Lower lobe of right lung (tissue), 2 donors: Measurements from ENCODE around the gene CXCL8. TPM values are rescaled to one million over a fixed set of nuclear protein-coding genes. Genes with fewer than 3 reads are reported as not detected.

ENCODE experiments used
- ATAC-seq, 2 donors: fragments of 200-7000 bp; cut with Tn5 transposase; one replicate each; pipeline ENCODE4 v1.9.1; 2020 to 2022; ENCODE audit warnings: mild to moderate bottlenecking in 2 of 2, moderate library complexity in 2 of 2
- DNase-seq: peaks from one replicate; pipeline ENCODE4 v3.0.0-alpha.2; 2020
- H3K27ac ChIP-seq: fragments of 200-600 bp; one replicate; pipeline ENCODE4 v1.8.0; 2022
- H3K27me3 ChIP-seq: fragments of 200-600 bp; one replicate; pipeline ENCODE4 v1.8.0; 2022; ENCODE audit warnings: low read depth
- H3K36me3 ChIP-seq: fragments of 200-600 bp; one replicate; pipeline ENCODE4 v1.8.0; 2022; ENCODE audit warnings: mild to moderate bottlenecking
- H3K4me1 ChIP-seq: fragments of 200-600 bp; one replicate; pipeline ENCODE4 v1.8.0; 2022
- H3K4me3 ChIP-seq: fragments of 200-600 bp; one replicate; pipeline ENCODE4 v1.8.0; 2022; ENCODE audit warnings: mild to moderate bottlenecking
- H3K9me3 ChIP-seq: fragments of 200-600 bp; one replicate; pipeline ENCODE4 v1.8.0; 2022
- CTCF ChIP-seq: fragments of 200-600 bp; IDR thresholded peaks from one replicate; pipeline ENCODE4 v1.8.0; 2022; ENCODE audit warnings: antibody characterized with exemption, mild to moderate bottlenecking
- intact Hi-C: fragments of 100-400 bp; cut with DNase I; formaldehyde crosslinking; loops from one replicate; pipeline ENCODE4 v1.11.0; 2022
- total RNA-seq: library from RNA; stranded (reverse); fragmentation: NEBNext Ultra II Directional; extraction: Animal tissue kit (Norgen Biotek cat#: 25700); gene quantifications from one replicate; pipeline ENCODE4 v1.2.1, GENCODE V29; 2021
- donor health status: DM: no; HTN: yes; CAD: no; lungs with severe emphysema.

The CXCL8 gene
- total RNA-seq, 1 donor from 2014 or later = 6.2 TPM

DNA sequence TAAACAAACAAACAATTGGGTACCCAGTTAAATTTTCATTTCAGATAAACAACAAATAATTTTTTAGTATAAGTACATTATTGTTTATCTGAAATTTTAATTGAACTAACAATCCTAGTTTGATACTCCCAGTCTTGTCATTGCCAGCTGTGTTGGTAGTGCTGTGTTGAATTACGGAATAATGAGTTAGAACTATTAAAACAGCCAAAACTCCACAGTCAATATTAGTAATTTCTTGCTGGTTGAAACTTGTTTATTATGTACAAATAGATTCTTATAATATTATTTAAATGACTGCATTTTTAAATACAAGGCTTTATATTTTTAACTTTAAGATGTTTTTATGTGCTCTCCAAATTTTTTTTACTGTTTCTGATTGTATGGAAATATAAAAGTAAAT is 2.9 kb downstream of the CXCL8 start:
- intact Hi-C loops = no loop called here
- Histone ChIP-seq H3K27ac (no peak overlapping the region), H3K4me1 (peaks cover 20% of the 10 kb centered on the region), H3K4me3 (no peak overlapping the region), H3K27me3 (no peaks in the 10 kb centered on the region), H3K36me3 (no peaks in the 10 kb centered on the region), H3K9me3 (no peaks in the 10 kb centered on the region)
- DNase-seq (no peak), ATAC-seq (no peak)
- no peak for TF ChIP-seq CTCF

DNA sequence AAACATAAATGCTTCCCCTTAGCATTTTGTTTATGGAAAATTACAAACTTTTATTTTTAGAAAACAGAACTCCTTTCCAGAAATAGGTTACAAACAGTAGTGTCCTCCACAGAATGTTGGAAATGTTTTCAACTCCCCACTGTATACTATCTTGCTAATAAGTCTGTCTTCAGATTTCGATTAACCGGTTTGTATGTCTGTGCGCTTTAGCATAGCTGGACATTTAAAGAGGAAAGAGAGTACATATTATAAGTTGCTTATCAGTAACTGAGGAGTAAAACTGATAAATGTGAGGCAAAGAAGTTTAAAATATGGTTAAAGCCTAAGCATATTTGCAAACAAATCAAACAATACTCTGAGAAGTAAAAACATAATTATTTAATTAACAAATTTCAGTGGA is 3.4 kb downstream of the CXCL8 start:
- Histone ChIP-seq H3K27me3 (no peaks in the 10 kb centered on the region), H3K9me3 (no peaks in the 10 kb centered on the region), H3K4me3 (no peak overlapping the region), H3K36me3 (no peaks in the 10 kb centered on the region), H3K4me1 (peaks cover 20% of the 10 kb centered on the region), H3K27ac (no peak overlapping the region)
- ATAC-seq (no peak), DNase-seq (no peak)
- intact Hi-C loops = no loop called here
- no peak for TF ChIP-seq CTCF

- intact Hi-C loops = no loop called here
Observed at GRCh38 chr4:73744203-73744602, 3.8 kb downstream of the CXCL8 start.

GRCh38 chr4:73750730-73751129 is 10.4 kb downstream of the CXCL8 start:
- Histone ChIP-seq H3K4me3 (no peak overlapping the region), H3K27ac (no peak overlapping the region), H3K36me3 (no peaks in the 10 kb centered on the region), H3K4me1 (no peaks in the 10 kb centered on the region), H3K27me3 (no peaks in the 10 kb centered on the region), H3K9me3 (no peaks in the 10 kb centered on the region)
- DNase-seq = no peak
- TF ChIP-seq CTCF = no peak
- intact Hi-C loops = no loop called here
- ATAC-seq = no peak

More at GRCh38 chr4:73744203-73744602, 3.8 kb downstream of the CXCL8 start:
- H3K27me3 ChIP-seq = no peaks in the 10 kb centered on the region
- no peak overlapping the region for H3K4me3 ChIP-seq
- DNase-seq (no peak), ATAC-seq (no peak)
- H3K36me3 ChIP-seq = no peaks in the 10 kb centered on the region
- no peaks in the 10 kb centered on the region for H3K9me3 ChIP-seq
- H3K4me1 ChIP-seq = peaks cover 20% of the 10 kb centered on the region
- no peak overlapping the region for H3K27ac ChIP-seq
- no peak for TF ChIP-seq CTCF

DNA sequence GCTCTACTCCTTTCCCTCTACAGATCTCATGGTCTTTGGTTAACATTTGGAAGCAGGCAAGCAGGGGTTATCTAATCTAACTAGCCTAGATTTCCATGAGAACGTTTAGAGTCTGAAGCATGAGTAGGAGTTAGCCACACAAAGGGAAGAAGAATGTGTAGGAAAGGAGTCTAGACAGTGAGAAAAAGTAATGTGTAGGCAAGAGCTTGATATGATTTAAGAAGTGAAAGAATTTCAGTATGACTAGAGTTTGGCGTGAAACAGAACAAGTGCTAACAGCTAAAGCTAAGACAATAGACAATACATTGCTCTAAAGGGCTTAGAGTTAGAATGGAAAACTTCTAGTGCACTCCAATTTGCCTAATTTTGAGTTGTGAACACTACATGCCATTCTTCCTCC is 10.8 kb downstream of the CXCL8 start:
- Histone ChIP-seq H3K9me3 (no peaks in the 10 kb centered on the region), H3K27me3 (no peaks in the 10 kb centered on the region), H3K27ac (no peak overlapping the region), H3K4me1 (no peaks in the 10 kb centered on the region), H3K4me3 (no peak overlapping the region), H3K36me3 (no peaks in the 10 kb centered on the region)
- ATAC-seq (no peak), DNase-seq (no peak)
- intact Hi-C loops = no loop called here
- no peak for TF ChIP-seq CTCF

GRCh38 chr4:73751830-73752229 is 11.5 kb downstream of the CXCL8 start:
- Histone ChIP-seq H3K36me3 (no peaks in the 10 kb centered on the region), H3K9me3 (no peaks in the 10 kb centered on the region), H3K4me1 (no peaks in the 10 kb centered on the region), H3K4me3 (no peak overlapping the region), H3K27me3 (no peaks in the 10 kb centered on the region), H3K27ac (no peak overlapping the region)
- no peak for TF ChIP-seq CTCF
- intact Hi-C loops = no loop called here
- ATAC-seq = no peak
- no peak for DNase-seq
